CD4-positive, alpha-beta T cell treated with Interleukin-12 subunit alpha and Interleukin-12 subunit beta, for 1 hour (primary cell): ENCODE measurements around the gene NMNAT3.

Source experiments
- DNase-seq: peaks from one replicate; pipeline ENCODE4 v3.0.0-alpha.2; 2020

Gene NMNAT3

GRCh38 chr3:139574026-139574947 lies 103.5 kb downstream of the NMNAT3 start:
- DNase-seq: no peak

DNA sequence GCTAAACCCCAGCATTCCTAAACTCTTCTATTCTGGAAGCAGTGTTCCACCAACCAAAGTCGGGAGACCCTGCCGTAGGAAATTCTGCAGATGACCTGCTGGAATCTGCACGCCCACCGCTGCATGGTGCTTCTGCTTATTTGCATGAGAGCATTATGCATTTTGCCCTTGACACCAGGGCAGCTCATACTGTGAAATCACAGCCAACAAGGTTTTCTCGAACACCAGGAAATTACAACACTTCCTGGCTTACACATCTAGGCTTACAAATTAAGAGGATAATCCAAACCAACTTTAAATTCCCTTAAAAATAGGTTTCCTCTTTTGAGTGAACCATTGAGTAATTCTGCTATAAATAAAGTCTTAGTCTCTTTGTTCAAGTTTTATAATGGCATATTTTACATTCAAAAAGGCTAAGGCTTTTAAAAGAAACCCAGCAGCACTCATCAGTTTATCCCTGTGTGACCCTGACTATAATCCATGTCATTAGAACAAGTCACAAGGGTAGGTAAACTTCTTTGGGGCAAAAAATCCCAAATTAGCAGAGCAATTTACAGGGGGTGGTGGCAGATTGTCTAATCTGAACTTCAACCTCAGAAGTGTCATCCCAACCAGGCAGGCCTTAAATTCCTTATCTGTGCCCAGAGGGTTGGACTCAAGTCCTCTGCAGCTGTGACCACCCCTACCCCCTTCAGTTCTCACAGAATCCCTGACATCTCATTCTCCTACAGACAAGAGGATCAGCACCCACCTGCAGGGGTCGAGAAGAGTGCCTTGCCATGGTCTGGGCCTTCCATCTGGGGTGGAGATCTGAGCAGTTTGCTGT lies 104.7 kb downstream of the NMNAT3 start:
- DNase-seq: no peak

DNA sequence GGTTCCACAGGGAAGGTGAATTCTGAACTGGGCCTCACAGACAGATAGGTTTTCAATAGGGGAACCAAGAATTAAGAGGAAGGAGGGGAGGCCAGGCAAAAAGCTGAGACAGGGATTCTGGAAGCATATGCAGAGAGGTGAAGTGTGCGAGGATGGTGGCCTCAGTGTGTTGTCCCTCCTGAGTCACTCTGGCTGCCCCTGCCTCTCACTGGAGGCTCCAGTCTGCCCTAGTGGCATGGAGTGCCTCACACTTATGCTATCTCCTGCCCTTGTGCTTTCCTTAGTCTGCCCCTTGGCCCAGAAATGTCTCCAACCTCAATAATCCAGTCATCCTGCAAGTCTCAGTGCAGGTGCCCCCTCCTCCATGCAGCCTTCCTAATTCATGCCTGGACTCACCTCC lies 106.1 kb downstream of the NMNAT3 start:
- DNase-seq: no peak

DNA sequence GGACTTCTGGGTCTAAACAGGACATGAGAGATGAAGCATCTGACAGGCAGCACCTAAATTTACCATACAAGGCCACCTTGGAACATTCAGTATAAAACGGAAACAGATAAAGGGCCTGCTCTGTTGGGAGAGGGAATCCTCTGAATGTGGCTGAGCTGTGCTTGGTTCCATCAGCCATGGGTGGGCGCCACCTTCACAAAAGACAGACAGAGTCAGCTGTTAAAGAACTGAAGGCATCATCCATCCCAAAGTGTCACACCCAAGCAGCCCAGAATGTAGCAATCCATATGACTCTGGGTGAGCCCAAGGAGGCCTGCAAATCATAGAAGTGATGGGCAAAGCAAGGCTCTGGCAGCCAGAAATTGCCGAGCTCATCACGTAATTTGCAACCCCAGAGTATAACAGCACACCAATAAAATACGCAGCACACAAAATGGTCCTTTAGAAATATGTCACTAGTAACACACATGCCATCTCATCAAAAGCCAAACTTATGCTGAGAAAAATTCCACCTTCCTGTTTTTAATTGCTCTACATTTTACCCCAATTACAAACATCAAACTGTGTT lies 113.4 kb downstream of the NMNAT3 start:
- no peak for DNase-seq

DNA sequence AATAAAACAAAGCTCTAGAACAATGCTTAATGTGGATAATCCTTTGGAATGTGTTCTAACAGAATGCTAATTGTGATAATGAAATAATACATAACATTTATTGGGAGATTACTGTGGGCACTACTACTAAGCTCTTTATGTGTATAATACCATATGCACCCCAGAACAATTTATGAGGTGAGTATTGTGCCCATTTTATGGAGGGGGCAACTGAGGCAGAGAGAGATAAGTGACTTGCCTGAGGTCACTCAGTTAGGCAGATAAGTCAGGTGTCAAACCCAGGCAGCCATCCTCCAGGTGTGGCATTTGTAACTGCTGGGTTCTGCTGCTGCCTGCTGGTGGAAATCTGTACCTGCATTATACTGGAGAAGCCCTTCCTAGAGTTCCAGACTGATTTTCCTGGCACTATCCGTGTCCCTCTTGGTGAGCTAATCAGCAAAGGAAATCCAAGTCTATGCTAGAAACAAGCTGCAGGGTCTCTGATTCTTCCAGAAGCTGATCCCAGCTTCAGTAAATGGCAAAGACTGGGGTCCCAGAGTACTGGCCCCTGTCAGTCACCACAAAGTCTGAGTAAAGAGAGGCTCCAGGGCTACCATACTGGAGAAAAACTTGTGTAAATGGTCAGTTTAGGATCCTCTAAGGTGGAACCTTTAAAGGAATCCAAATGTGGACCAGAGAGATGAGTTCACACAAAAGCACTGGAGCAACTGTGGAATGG lies 115.7 kb downstream of the NMNAT3 start:
- no peak for DNase-seq

DNA sequence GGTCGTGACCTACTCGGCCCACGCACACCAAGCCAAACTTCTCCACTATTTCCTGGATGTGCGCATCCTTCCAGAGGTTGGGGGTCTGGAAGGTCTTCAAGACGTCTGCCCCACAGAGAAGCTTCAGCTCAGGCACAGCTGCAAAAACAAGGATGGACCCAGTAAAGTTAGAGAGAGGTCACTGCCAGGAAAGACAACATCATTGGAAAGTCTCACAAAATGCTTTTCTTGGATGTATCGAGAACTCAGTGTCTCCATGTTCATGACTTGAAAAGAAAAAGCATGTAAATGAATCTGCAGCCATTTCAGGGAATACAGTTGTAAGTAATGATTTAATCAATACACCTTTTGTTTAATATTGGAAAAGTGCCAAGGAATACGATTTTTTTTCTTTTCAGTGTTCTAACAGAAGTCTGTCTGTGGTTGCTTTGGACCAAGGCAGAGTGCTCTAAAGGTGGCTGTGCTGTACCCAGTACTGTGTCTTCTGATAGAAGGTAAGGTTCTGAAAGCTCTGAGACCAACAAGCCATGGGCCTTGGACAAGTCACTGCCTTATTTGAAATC lies 116.4 kb downstream of the NMNAT3 start:
- DNase-seq: no peak

DNA sequence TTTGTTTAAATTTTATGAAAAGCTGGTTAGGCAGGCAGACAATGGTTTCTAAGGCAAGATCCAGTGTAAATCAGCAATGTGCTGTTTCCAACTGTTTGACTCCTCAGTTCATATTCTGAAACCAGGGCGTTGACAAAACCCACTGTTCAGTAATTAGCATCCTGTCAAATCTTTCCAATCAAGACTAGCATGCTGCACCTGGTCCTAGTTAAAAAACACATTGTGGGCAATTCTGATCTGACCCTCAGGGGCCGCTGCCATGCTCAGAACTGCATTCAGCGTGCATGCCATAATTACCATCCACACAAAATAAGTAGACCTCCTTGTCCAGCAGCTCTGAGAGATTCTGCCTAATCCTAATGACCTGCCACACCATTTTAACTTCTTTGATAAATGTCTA lies 117.4 kb downstream of the NMNAT3 start:
- no peak for DNase-seq

GRCh38 chr3:139559541-139559940 lies 118.2 kb downstream of the NMNAT3 start:
- no peak for DNase-seq

GRCh38 chr3:139558351-139559266 lies 119.2 kb downstream of the NMNAT3 start:
- DNase-seq: no peak

GRCh38 chr3:139557041-139557440 lies 120.7 kb downstream of the NMNAT3 start:
- no peak for DNase-seq

DNA sequence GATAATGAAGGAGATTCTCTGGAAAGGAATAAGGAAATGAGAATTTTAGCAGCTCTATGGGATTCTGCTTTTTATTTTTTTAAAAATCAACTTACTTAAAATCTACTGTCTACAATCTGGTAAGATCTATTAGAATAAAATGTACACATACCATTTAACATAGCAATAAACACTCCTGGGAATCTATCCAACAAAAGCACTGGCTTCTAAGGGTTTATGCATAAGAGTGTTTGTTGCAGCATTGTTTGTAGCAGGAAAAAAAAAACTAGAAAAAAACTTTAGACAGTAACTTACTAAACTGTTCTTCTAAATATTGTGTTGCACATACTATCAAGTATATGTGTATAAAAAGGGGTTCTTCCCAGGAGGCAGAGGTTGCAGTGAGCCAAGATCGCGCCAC lies 122.5 kb downstream of the NMNAT3 start:
- no peak for DNase-seq

DNA sequence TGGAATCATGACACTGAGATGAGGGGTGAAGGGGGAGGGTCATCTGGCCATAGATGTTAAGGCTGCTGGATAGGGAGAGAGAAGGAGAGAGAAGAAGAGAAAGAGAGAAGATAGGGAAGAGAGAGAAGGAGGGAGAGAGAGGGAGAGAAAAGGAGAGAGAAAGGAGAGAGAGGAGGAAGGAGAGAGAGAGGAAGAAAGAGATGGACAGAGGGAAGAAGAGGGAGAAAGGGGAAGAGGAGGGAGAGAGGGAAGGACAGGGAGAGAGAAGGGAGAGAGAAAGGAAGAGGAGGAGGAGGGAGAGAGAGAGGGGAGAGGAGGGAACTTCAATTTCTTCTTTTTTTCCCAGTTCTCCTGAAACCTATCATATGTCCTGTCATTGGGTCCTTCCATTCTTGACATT lies 123.1 kb downstream of the NMNAT3 start:
- no peak for DNase-seq

GRCh38 chr3:139552632-139553365 lies 125.0 kb downstream of the NMNAT3 start:
- no peak for DNase-seq

DNA sequence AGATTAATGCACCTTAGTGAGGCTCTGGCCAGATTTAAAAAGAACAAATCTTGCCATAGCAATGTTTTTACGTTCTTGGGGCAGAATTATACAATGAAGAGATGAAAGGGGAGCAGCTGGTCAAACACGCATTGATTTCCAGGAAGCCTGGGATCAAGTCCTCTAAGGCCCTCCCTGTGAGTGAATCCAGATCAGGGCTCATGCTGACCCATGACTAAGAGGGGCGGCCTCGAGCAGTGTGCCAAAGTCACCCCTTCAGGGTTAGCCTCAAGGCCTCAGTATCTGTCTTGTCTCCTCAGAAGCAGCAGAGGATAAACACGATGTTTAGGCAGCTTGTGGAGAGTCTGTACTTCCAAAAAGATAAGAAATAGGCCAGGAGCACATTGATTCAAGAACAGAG lies 129.0 kb downstream of the NMNAT3 start:
- no peak for DNase-seq

DNA sequence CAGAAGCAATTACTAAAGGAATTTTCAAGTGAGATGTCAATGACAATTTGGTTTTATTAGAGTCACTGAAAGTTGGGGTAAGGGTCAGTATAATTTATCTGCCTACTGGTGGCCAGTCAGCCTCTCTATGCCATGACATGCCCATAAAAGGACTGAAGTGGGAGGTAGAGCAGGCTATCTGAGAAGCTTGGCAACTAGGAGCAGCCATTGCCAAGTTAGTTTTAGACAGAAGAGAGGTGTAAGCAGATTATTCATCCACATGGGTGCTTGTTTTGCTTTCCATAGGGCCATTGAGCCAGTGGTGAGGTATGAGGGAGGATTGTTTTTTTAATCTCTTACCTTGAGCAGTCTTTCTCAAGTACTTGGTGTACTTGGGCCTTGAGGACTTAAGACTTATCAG lies 130.1 kb downstream of the NMNAT3 start:
- DNase-seq: no peak

DNA sequence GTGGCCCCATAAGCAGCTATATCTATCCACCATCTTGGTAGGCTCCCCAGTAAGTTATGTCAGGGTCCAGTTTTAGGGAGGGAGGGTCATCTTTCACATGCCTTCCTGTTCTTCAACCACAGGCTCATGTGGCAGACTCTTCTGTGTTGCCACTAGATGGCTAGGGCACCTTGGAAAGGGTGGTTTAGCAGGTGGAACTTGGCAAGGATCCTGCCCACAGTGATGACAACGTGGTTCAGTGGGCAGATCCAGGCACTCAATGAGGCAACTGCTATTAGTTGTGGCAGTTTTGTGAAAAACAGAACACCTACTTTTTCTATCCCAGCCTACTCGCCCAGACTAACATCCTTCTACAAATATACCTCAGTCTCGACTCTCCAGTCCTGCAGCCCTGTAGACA lies 131.0 kb downstream of the NMNAT3 start:
- no peak for DNase-seq

- DNase-seq: no peak
Observed at GRCh38 chr3:139541532-139542288, 136.1 kb downstream of the NMNAT3 start.

DNA sequence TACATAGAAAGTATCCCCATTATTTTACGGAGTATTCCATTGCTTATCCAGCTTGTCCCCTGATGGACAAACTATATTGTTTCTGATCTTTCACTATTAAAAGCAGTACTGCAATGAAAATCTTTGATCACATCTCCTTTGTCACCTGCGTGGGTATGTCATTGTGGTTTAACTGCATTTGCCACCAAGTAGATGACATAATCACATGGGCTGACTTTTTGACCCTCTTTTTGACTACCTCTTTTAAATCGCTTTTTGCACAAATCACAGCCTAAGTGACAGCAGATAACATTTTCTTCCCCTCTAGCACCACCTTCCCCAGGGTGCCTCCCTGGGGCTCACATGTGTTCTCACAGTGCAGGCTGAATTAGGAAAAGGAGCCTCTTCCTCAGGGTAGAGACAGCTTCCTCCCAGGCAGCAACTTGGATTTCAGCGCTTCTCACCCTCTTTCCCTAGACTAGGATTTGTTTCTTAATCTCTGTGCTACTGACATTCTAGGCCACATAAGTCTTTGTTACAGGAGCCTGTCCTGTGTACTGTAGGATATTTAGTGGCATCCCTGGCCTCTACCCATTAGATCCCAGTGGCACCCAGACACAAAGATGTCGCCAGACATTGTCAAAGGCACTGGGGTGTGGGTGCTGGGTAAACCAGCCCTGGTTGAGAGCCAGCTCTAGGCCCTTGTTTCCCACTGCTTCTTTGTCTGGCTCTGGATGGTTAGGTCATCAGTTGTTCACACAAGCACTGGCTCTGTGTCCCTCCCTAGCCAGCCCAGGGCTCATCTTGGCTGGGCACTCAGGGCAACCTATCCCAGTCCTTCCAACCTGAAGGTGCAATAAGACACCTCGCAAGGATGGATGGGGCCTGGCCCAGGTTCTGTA lies 136.9 kb downstream of the NMNAT3 start:
- no peak for DNase-seq

DNA sequence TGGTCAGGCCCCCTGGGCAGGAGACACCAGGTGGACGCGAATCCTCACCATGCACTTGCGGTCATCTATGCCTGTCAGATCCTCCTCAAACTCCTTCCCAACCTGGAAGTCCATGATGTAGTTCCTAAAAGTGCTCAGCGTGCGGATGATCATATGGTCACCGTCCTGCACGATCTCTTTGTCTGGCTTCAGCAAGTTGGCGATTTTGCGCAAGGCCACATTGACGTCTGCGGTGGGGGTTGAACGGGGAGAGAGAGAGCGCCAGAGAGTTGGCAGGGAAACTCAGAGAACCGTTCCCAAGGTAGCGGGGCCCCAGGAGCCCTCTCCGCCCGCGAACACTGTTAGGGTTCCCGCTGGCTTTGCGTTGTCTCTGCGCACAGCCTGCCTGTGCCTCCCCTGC lies 139.0 kb downstream of the NMNAT3 start:
- no peak for DNase-seq
